HepG2 (cell line): ENCODE data around the gene CDH22. TPM values are rescaled to one million over a fixed set of nuclear protein-coding genes. Genes with fewer than 3 reads are reported as not detected.

ENCODE experiments used
- ATAC-seq: fragments of 200-7000 bp; cut with Tn5 transposase; 3 replicates; pipeline ENCODE4 v1.9.1; 2020; ENCODE audit warnings: mild to moderate bottlenecking, moderate library complexity
- Bru-seq: library from RNA; stranded (reverse); fragments of 400-500 nt; gene quantifications from one replicate; lab custom pipeline; 2021; lab: Mats Ljungman, UMichigan
- BruChase-seq, 2 experiments: library from RNA; stranded (reverse); fragments of 400-500 nt; gene quantifications; one replicate each; lab custom pipeline; 2021; lab: Mats Ljungman, UMichigan
- BruUV-seq: library from RNA; stranded (reverse); fragments of 400-500 nt; replicated peaks from 2 replicates; lab custom pipeline; 2021; lab: Mats Ljungman, UMichigan
- CTCF ChIA-PET: fragments of 300-600 bp; formaldehyde crosslinking; extraction: SDS; loops from one replicate; lab custom pipeline; 2021; ENCODE audit warnings: low total read pairs, inconsistent platforms, low intra/inter-chr PET ratio; lab: Yijun Ruan, JAX
- POLR2A ChIA-PET: fragments of 350-600 bp; sonication (Branson Sonifier 250); formaldehyde crosslinking; loops from one replicate; lab custom pipeline; 2020; ENCODE audit warnings: antibody characterized with exemption, inconsistent platforms; lab: Yijun Ruan, JAX
- DNase-seq: peaks from one replicate; pipeline ENCODE4 v3.0.0-alpha.2; 2015; ENCODE audit warnings: low spot score
- FAIRE-seq: peaks from 3 replicates; lab custom pipeline; 2011; peaks lifted over from hg19 to GRCh38; lab: Jason Lieb, UNC
- H2AFZ ChIP-seq: one replicate; pipeline ENCODE4 v1.6.1; 2011; ENCODE audit warnings: low read length, inconsistent platforms
- H3K27ac ChIP-seq: fragments of 300-600 bp; 3 replicates; pipeline ENCODE4 v1.8.0; 2011; ENCODE audit warnings: mixed run types, mild to moderate bottlenecking, mixed read lengths, low read length, inconsistent platforms; ENCODE audit not compliant: insufficient read depth; ENCODE audit errors: extremely low read length
- H3K27me3 ChIP-seq, 2 experiments: fragments of 200-600 bp in 1 of 2; 2 replicates in 1 of 2; 3 replicates in 1 of 2; pipeline versions ENCODE4 v1.6.0 to v1.8.0; 2011; ENCODE audit warnings: low read length in 2 of 2, mild to moderate bottlenecking in 2 of 2, moderate library complexity in 2 of 2, inconsistent platforms in 1 of 2; ENCODE audit not compliant: insufficient read depth in 2 of 2, control insufficient read depth in 1 of 2
- H3K36me3 ChIP-seq, 2 experiments: fragments of 200-600 bp in 1 of 2; replicated peaks in 1 of 2; 2 replicates in 1 of 2; 3 replicates in 1 of 2; pipeline versions ENCODE4 v1.5.1 to v1.8.0; 2011; ENCODE audit warnings: low read length in 2 of 2, inconsistent platforms in 1 of 2; ENCODE audit not compliant: insufficient read depth in 2 of 2, control insufficient read depth in 1 of 2
- H3K4me1 ChIP-seq: 2 replicates; pipeline ENCODE4 v1.5.1; 2012; ENCODE audit warnings: low read length, inconsistent platforms; ENCODE audit not compliant: insufficient read depth
- H3K4me2 ChIP-seq: 2 replicates; pipeline ENCODE4 v1.6.0; 2011; ENCODE audit warnings: low read depth, low read length, inconsistent platforms
- H3K4me3 ChIP-seq, 3 experiments: fragments of 200-600 bp in 1 of 3; sonication (generic), shearing (Covaris generic) in 1 of 3; replicated peaks in 1 of 3; 2 replicates each; pipeline ENCODE4 v1.5.1; 2011 to 2016; ENCODE audit warnings: low read length in 3 of 3, inconsistent platforms in 2 of 3, low read depth in 2 of 3, mild to moderate bottlenecking in 2 of 3, control low read depth in 1 of 3, mixed read lengths in 1 of 3; ENCODE audit not compliant: insufficient read depth in 1 of 3
- H3K79me2 ChIP-seq: one replicate; pipeline ENCODE4 v1.6.1; 2011; ENCODE audit warnings: low read length, inconsistent platforms; ENCODE audit not compliant: insufficient read depth
- H3K9ac ChIP-seq: 2 replicates; pipeline ENCODE4 v1.6.0; 2011; ENCODE audit warnings: mild to moderate bottlenecking, low read depth, low read length, inconsistent platforms; ENCODE audit not compliant: insufficient read depth
- H3K9me3 ChIP-seq: 2 replicates; pipeline ENCODE4 v1.5.1; 2012; ENCODE audit warnings: mild to moderate bottlenecking, low read length
- H4K20me1 ChIP-seq: 2 replicates; pipeline ENCODE4 v1.6.0; 2011; ENCODE audit warnings: inconsistent platforms, mild to moderate bottlenecking, low read length, moderate library complexity; ENCODE audit not compliant: insufficient read depth
- AGO1 ChIP-seq: fragments of 200-400 bp; formaldehyde crosslinking; IDR thresholded peaks from 2 replicates; pipeline ENCODE4 v1.6.1; 2017; ENCODE audit warnings: mild to moderate bottlenecking, low read depth, low read length, moderate library complexity; ENCODE audit not compliant: poor library complexity, severe bottlenecking
- HMGXB4 ChIP-seq, 2 experiments: sonication (generic) in 1 of 2; formaldehyde crosslinking in 1 of 2; IDR thresholded peaks; 2 replicates each; pipeline versions ENCODE4 v1.4.0 to v1.6.1; 2018 to 2020; ENCODE audit warnings: missing genetic modification reagents in 2 of 2, borderline replicate concordance in 1 of 2, low read depth in 1 of 2, mild to moderate bottlenecking in 1 of 2, missing biosample characterization in 1 of 2
- HOXA5 ChIP-seq: sonication (generic); formaldehyde crosslinking; IDR thresholded peaks from 2 replicates; pipeline ENCODE4 v1.4.0; 2020; ENCODE audit warnings: missing genetic modification reagents
- LCORL ChIP-seq, 2 experiments: fragments of 450-650 bp in 1 of 2; sonication (generic) in 1 of 2; formaldehyde crosslinking in 1 of 2; IDR thresholded peaks; 2 replicates each; pipeline versions ENCODE4 v1.5.0 to v1.6.1; 2017 to 2020; ENCODE audit warnings: antibody characterized with exemption in 1 of 2, missing genetic modification reagents in 1 of 2
- MAX ChIP-seq: IDR thresholded peaks from 2 replicates; pipeline ENCODE4 v1.6.1; 2012; ENCODE audit warnings: inconsistent platforms
- RNF2 ChIP-seq: fragments of 450-650 bp; conservative IDR thresholded peaks from 2 replicates; pipeline ENCODE4 v1.6.1; 2016; ENCODE audit warnings: low read depth
- TAF15 ChIP-seq: fragments of 200-400 bp; formaldehyde crosslinking; IDR thresholded peaks from one replicate; pipeline ENCODE4 v1.6.1; 2018; ENCODE audit warnings: mild to moderate bottlenecking, low read depth, low read length; ENCODE audit not compliant: poor library complexity, severe bottlenecking
- THAP11 ChIP-seq: IDR thresholded peaks from 2 replicates; pipeline ENCODE4 v1.6.1; 2016; ENCODE audit warnings: missing biosample characterization, missing genetic modification reagents
- THAP9 ChIP-seq: sonication (generic); formaldehyde crosslinking; IDR thresholded peaks from 2 replicates; pipeline ENCODE4; 2020; ENCODE audit warnings: missing genetic modification reagents, mild to moderate bottlenecking, borderline replicate concordance
- XRCC5 ChIP-seq: fragments of 200-400 bp; formaldehyde crosslinking; optimal IDR thresholded peaks from 2 replicates; pipeline ENCODE3; 2017; ENCODE audit warnings: mild to moderate bottlenecking, low read length
- ZNF777 ChIP-seq: sonication (generic); formaldehyde crosslinking; IDR thresholded peaks from 2 replicates; pipeline ENCODE4 v1.4.0; 2020; ENCODE audit warnings: missing genetic modification reagents
- whole genome bisulfite sequencing: methylation state at CpG from one replicate; pipeline ENCODE4 v1.1.6; 2017; ENCODE audit warnings: low lambda C conversion rate; 5-methylcytosine and 5-hydroxymethylcytosine counted together
- in situ Hi-C: cut with HindIII; loops from 2 replicates; pipeline ENCODE4 v1.10.0; 2017; ENCODE audit warnings: low pct_unique_long_range_greater_than_20kb; ENCODE audit not compliant: extremely low pct_ligation_motif_present
- intact Hi-C: fragments of 100-400 bp; cut with micrococcal nuclease; formaldehyde crosslinking; loops from one replicate; pipeline ENCODE4 v1.10.0; 2022; ENCODE audit not compliant: unreplicated experiment
- long read RNA-seq, 2 experiments: library from RNA in 1 of 2; library from polyadenylated mRNA in 1 of 2; stranded (forward) in 1 of 2; unstranded in 1 of 2; transcript quantifications; one replicate each; pipeline ENCODE4 v2.0.0, GENCODE V29; 2019 to 2022
- polyA minus RNA-seq, 3 experiments: library from RNA; depleted of rRNA, polyadenylated mRNA; stranded (reverse); fragments of >200 nt; gene quantifications; 2 replicates each; pipeline ENCODE4 v1.2.3, GENCODE V29; 2011; ENCODE audit warnings: low replicate concordance in 1 of 3
- polyA plus RNA-seq, 8 experiments: library from polyadenylated mRNA; depleted of rRNA in 3 of 8; stranded (reverse) in 7 of 8; unstranded in 1 of 8; fragments of >200 nt; fragmentation: Illumina TruSeq in 4 of 8; extraction: Trizol in 4 of 8; gene quantifications; 2 replicates each; pipeline versions ENCODE4 v1.2.1 to v1.2.3, GENCODE V29; 2011 to 2016; ENCODE audit warnings: low read depth in 4 of 8, missing spikeins in 1 of 8, mixed read lengths in 1 of 8; ENCODE audit not compliant: insufficient read depth in 1 of 8
- total RNA-seq, 5 experiments: library from RNA; depleted of rRNA; stranded (reverse); fragments of >200 nt; fragmentation: Illumina TruSeq; extraction: Trizol; gene quantifications; 2 replicates each; pipeline ENCODE4 v1.2.3, GENCODE V29; 2016; ENCODE audit warnings: low read depth in 1 of 5

Gene CDH22
- total RNA-seq (2016; rRNA removed; fragmentation: Illumina TruSeq; extraction: Trizol) (not detected in 2 replicates), polyA plus RNA-seq (2011; rRNA removed) (not detected in 2 replicates), polyA minus RNA-seq (2011; rRNA and poly(A)+ RNA removed; ENCODE audit: low replicate concordance) (0.04 TPM in 1 of 2 replicates, not detected in the other), Bru-seq, nascent RNA (percentile 3 among the genes with signal in this experiment), BruChase-seq, experiment 1, labeled RNA remaining after a 6-hour chase (percentile 5 among the genes with signal in this experiment), BruChase-seq, experiment 2, labeled RNA remaining after a 2-hour chase (percentile 8 among the genes with signal in this experiment)
- not detected in 2 replicates for total RNA-seq (2016; cell fraction: cytosol; rRNA removed; fragmentation: Illumina TruSeq; extraction: Trizol; ENCODE audit: low read depth)
- total RNA-seq (2016; cell fraction: insoluble cytoplasmic fraction; rRNA removed; fragmentation: Illumina TruSeq; extraction: Trizol), result not detected in 2 replicates
- total RNA-seq (2016; cell fraction: membrane; rRNA removed; fragmentation: Illumina TruSeq; extraction: Trizol), result not detected in 2 replicates
- not detected in 2 replicates for total RNA-seq (2016; cell fraction: nucleus; rRNA removed; fragmentation: Illumina TruSeq; extraction: Trizol)
- polyA plus RNA-seq (2011; cell fraction: cytosol; rRNA removed), result not detected in 2 replicates
- polyA plus RNA-seq (2011; cell fraction: nucleus; rRNA removed), result 0.10 TPM in 1 of 2 replicates, not detected in the other
- polyA plus RNA-seq (2012), result not detected in 2 replicates
- polyA plus RNA-seq (2016; cell fraction: cytosol; fragmentation: Illumina TruSeq; extraction: Trizol; ENCODE audit: low read depth), result not detected in 2 replicates
- not detected in 2 replicates for polyA plus RNA-seq (2016; cell fraction: insoluble cytoplasmic fraction; fragmentation: Illumina TruSeq; extraction: Trizol; ENCODE audit: low read depth)
- polyA plus RNA-seq (2016; cell fraction: membrane; fragmentation: Illumina TruSeq; extraction: Trizol; ENCODE audit: low read depth), result not detected in 2 replicates
- not detected in 2 replicates for polyA plus RNA-seq (2016; cell fraction: nucleus; fragmentation: Illumina TruSeq; extraction: Trizol; ENCODE audit: insufficient read depth, low read depth)
- not detected in 2 replicates for polyA minus RNA-seq (2011; cell fraction: cytosol; rRNA and poly(A)+ RNA removed)
- polyA minus RNA-seq (2011; cell fraction: nucleus; rRNA and poly(A)+ RNA removed), result not detected in 2 replicates
- long read RNA-seq, experiment 1, result 0 reads
- long read RNA-seq, experiment 2, partial matches to known transcripts, result 0 of 1 reads
- long read RNA-seq, experiment 2, other reads (novel, unspliced or antisense), result 1 of 1 reads

- in situ Hi-C loops (no loop called here), intact Hi-C loops (loop anchor here (1.0 kb wide), 1 partner anchor 100 kb away; no protein-coding TSS in a partner anchor)
- no peaks in the 10 kb centered on the region; the same call in 1 of the 2 replicates for H4K20me1 ChIP-seq
- peaks cover 21% of the 10 kb centered on the region for H3K4me1 ChIP-seq
- no peak within 1 kb of the TSS for H3K27ac ChIP-seq
- CTCF ChIA-PET, result interaction anchor here (0.7 to 2.8 kb wide), 2 partner anchors 16 to 130 kb away, joined by 3 to 16 read pairs; no protein-coding TSS in a partner anchor
- WGBS, result 6% methylated on average over 50 of the region's 74 CpGs
- H2AFZ ChIP-seq, result no peak within 1 kb of the TSS
- H3K4me2 ChIP-seq, result peak within 1 kb of the TSS; percentile 93
- BruUV-seq, result no TSS peak
- peak; percentile 48 for FAIRE-seq
- POLR2A ChIA-PET, result no interaction called here
- H3K27me3 ChIP-seq, result peaks cover 42 to 92% of the 10 kb centered on the region in 2 experiments
- no peaks in the 10 kb centered on the region for H3K36me3 ChIP-seq
- DNase-seq, result peak; percentile 48
- no peak within 1 kb of the TSS for H3K9ac ChIP-seq
- peak; percentile 83 for ATAC-seq
- peak within 1 kb of the TSS; percentile 42 to 78 (median 58); a peak in 5 of 6 replicates for H3K4me3 ChIP-seq
- H3K79me2 ChIP-seq, result no peaks in the 10 kb centered on the region
- no peaks in the 10 kb centered on the region for H3K9me3 ChIP-seq
- TF ChIP-seq XRCC5 (peak; percentile 69), ZNF777 (peak; percentile 77; the same call in 1 of the 2 replicates), LCORL (IDR thresholded peaks at IDR 0.05) (no peak), LCORL (CRISPR knock-in tag; IDR thresholded peaks at IDR 0.05) (0 out of 2 replicates have a peak, but pooled peaks have one; percentile 23), RNF2 (peak; percentile 77; the same call in 1 of the 2 replicates), THAP9 (CRISPR knock-in tag) (0 out of 2 replicates have a peak, but pooled peaks have one; percentile 26), MAX (peak; percentile 32; the same call in 1 of the 2 replicates), AGO1 (peak; percentile 21), THAP11 (CRISPR knock-in tag) (no peak), HMGXB4 (CRISPR knock-in tag; IDR thresholded peaks at IDR 0.05; ENCODE audit: borderline replicate concordance in 1 of 2, low read depth in 1 of 2) (peak; percentile 7 to 51; a peak in 1 of 4 replicates), HOXA5 (CRISPR knock-in tag) (no peak), TAF15 (peak; percentile 79)
Measured at GRCh38 chr20:46308258-46309157, at the start of gene CDH22. CDH22 (minus strand) TSS chr20:46308498; CDS start chr20:46251294, 57,204 bp downstream.
